HG03558 (cell line): ENCODE measurements around the gene PCDH15.
"Not testable (repeated sequence)": the region's sequence is repeated elsewhere in the genome, so short reads cannot be mapped to it uniquely, and the experiment has no call there.

ENCODE experiments used
- ATAC-seq: cut with Tn5 transposase; IDR thresholded peaks from one replicate; pipeline ENCODE4 v1.9.1; 2021; ENCODE audit warnings: moderate number of reproducible peaks; ENCODE audit not compliant: unreplicated experiment; ENCODE audit errors: extremely low read depth

PCDH15 gene

GRCh38 chr10:54585572-54585971, 215.5 kb downstream of the PCDH15 start:
- ATAC-seq, result no peak

DNA sequence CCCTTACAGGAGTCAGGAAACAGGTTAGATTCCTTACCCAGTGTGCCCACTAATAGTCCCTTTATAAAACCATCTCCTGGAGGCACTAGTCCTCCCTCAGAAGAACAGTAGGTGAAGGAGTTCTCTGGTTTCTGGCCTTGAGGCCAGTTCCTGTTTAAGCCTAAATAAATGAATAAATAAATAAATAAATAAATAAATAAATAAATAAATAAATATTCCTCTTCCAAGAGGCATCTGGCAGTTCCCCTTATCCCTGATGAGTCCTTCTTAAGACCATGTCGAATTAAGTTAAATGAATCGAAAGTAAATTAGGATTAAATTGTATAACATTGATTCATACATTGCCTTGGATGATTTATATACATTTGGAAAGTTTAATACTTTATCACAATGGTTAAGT, 223.3 kb downstream of the PCDH15 start:
- no peak for ATAC-seq

DNA sequence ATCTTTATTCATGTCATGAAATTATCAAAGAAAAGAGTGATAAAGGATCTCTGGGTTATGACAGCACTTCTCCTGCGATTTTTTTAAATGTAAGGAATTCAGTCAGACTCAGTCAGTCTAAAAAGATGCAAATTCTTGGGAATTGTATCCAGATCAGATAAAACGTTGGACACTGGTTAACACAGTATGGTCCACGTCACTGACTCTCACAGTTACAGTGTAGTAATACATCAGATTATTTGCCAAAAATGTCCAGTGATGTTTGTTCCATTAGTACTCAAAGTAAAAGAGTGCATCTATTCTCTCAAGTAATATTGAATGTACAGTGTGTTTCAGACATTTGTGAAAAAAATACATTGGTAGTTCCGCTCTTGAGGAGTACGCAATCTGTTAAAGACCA, 224.5 kb downstream of the PCDH15 start:
- no peak for ATAC-seq

GRCh38 chr10:54559498-54559897, 241.5 kb downstream of the PCDH15 start:
- ATAC-seq, result no peak

GRCh38 chr10:54554028-54554427, 247.0 kb downstream of the PCDH15 start:
- no peak for ATAC-seq

DNA sequence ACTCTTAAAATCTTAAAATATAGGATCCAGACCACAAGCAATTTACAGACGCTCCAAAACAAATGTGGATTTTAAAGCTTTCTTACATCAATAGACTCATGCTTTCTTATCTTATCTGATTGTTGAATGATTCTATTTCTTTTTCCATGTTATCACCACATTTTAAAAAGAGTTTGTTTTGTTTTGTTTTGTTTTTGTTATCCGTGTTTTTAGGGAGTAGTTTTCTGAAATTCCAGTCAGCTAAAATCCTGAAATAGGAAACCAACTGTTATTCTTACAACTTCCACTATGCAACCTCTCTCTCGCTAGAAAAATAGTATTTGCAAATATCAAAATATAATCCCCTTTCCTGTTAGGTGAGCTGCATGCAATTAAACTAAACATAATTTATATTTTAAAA, 251.0 kb downstream of the PCDH15 start:
- no peak for ATAC-seq

- ATAC-seq, result no peak
Observed at GRCh38 chr10:54531296-54531695, 269.7 kb downstream of the PCDH15 start.

DNA sequence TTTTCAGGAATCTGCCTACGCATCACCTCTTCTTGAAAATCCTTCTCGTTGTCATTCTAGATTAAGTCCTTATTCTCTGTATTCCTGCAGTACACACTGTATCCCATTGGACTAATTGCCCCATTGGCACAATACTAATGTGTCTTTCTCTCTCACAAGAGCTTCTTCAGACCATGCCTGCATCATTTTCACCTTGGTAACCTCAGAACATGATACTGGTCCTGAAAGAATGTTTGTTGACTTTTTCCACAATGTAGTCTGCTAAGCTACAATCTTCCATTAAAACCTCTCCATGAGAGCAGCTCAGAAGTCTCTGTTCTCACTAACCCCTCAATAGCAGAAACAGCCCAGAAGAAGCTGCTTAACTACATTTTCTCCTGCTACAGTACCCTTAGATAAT, 270.7 kb downstream of the PCDH15 start:
- ATAC-seq, result no peak

DNA sequence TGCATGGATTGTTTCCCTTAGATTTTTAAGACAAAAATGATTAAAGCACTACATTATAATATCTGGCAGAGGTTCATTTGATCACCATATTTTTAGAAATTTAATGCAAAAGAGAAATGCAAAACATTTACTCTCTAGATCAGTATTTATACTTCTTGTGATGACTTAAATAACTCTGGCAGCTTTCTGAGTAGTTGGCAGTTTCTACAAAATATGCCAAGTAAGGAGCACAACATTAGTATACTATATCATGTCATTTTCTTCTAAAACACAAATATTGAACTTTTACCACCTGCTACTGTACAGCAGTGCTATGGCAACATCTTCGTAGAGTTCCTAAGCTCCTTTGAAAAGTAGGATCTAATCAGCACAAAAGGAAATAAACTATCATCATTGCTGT, 275.2 kb downstream of the PCDH15 start:
- no peak for ATAC-seq

DNA sequence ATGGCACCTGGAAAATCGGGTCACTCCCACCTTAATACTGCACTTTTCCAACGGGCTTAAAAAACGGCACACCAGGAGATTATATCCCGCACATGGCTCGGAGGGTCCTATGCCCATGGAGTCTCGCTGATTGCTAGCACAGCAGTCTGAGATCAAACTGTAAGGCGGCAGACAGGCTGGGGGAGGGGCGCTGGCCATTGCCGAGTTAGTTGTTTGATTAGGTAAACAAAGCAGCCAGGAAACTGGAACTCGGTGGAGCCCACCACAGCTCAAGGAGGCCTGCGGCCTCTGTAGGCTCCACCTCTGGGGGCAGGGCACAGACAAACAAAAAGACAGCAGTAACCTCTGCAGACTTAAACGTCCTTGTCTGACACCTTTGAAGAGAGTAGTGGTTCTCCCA, 285.8 kb downstream of the PCDH15 start:
- ATAC-seq, result not testable (repeated sequence)

- ATAC-seq, result no peak
Observed at GRCh38 chr10:54503863-54504262, 297.2 kb downstream of the PCDH15 start.

GRCh38 chr10:54501929-54502328, 299.1 kb downstream of the PCDH15 start:
- ATAC-seq, result no peak

- ATAC-seq, result no peak
Observed at GRCh38 chr10:54496852-54497251, 304.2 kb downstream of the PCDH15 start.

GRCh38 chr10:54487743-54488142, 313.3 kb downstream of the PCDH15 start:
- no peak for ATAC-seq

GRCh38 chr10:54485971-54486370, 315.1 kb downstream of the PCDH15 start:
- no peak for ATAC-seq

DNA sequence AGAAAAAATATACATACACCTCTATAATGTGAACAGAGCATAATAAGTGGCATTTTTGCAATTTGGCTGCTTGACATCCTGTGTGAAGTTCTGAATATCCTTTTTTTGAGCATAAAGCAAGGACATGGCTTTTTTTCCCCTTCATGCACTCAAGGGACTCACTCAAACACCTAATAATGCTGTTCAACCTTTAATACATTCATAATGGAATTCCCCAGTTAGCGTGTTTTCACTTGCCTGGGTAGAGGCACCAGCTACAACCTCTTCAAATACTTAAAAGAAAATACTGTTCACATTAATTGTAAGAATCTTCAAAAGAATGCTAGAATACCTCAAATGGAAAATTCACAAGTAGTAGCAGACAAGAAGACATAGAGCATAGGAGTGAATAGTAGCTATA, 316.8 kb downstream of the PCDH15 start:
- no peak for ATAC-seq

DNA sequence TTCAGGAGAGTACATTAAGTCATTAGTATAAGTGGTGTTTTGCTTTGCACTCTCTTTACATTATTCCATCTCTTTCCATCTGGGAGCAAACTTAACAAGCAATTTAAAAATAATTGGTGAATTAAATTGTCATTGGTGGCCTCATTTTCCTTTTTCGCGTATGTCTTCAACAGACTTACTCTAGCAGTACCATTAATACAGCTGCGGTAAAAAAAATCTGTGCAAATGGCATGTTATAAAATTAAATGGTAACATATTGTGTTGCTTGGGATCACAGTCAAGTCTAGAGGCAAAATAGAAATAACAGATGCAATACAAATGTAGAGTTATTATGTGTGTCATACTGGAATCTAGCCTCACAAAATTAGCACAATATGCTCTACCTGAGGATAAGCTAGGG, 322.4 kb downstream of the PCDH15 start:
- no peak for ATAC-seq

DNA sequence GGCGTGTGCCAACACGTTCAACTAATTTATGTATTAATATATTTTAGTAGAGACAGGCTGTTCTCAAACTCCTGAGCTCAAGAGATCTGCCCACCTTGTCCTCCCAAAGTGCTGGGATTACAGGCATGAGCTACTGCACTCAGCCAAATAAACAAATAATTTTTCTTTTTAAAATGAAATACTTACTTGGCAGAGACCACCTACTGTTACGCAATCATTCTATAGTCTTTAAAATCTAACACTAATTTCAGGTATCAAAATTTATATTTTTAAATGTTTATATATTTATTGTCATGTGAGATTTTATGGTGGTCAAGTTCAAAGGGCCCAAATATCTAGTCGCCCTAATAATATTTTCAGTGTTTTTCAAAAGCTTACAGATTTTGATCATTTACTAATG, 323.3 kb downstream of the PCDH15 start:
- ATAC-seq, result no peak

DNA sequence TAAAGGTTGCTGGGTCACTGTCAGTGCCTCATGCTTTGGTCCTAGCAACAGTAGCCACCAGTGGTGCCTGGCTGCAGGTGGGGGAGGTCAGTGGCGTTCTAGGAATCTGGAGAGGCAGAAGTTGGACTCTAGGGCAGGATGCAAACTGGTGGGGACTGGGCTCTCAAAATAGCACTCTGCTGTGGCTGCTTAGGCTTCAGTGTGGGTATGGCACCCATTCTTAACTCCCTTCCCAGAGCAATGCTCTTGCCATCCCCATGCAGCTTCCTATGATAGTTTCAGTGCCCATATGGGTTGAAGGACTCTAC, 330.8 kb downstream of the PCDH15 start:
- no peak for ATAC-seq

DNA sequence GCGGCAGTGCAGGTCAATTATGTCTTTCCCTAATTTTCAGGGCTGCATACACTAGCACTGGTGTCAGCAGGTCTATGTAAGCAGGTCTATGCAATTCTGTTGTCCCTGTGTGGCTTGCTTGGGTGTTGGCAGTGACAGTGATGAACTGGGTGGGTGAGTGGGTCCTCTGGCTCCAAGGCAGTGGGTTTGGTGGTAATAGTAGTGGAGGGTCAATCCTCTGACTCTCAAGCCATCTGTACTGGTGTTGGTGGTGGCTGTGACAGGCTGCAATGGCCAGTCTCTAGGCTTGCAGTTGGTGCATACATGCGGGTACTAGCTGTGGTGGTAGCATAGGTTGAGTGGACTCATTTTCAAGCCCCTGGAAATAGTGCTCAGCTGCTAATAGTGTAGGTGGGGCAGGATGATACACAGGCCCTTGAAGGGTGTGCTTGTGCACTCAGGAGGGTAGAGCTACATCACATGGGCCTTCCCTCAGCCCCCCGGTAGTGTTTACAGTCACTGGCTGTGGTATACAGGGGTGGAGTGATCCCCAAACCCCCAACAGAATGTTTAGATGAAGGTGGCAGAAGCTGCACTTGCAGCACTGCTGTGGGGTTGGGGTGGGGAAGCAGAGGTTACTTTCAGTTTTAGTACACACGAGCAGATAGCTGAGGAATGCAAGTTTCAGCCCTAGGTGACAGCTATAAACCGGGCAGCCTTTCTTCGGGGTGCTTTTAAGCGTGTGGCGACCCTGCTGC, 331.3 kb downstream of the PCDH15 start:
- ATAC-seq, result no peak

DNA sequence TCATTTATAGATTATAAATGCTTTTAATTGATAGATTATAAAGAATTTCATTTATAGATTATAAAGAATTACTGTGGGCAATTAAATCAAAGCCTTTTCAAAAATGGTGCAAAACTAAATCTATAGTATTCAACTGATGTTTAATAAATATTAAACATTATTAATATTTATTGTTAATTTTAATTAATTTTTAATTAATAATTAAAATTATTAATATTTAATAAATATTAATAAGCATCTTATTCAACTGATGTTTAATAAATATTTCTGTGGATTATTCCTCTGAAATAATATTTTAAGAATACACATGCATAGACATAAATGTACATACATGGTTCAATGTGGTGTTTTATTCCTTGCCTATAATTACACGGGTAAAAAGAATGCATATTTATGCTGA, 346.8 kb downstream of the PCDH15 start:
- ATAC-seq, result no peak

GRCh38 chr10:54449056-54449455, 352.0 kb downstream of the PCDH15 start:
- ATAC-seq, result no peak

DNA sequence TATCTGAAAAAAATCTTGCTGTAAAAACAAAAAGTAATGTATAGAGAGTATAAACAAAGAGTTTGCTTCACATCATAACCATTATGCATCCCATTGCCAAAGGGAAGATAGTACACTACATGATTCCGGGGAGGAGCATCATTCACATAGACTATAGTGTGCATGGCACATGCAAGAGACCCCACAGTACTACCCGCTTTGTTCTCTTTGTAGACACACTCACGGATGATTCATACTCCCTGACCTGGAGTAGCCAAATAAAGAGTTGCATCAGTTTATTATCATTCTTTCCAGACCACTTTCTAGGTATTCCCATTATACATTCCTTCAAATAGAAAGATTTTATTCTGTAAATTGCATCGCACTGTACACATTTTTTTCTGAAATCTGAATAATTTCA, 356.9 kb downstream of the PCDH15 start:
- no peak for ATAC-seq
